Measurements from ENCODE around the gene USP25.

Gene USP25

DNA sequence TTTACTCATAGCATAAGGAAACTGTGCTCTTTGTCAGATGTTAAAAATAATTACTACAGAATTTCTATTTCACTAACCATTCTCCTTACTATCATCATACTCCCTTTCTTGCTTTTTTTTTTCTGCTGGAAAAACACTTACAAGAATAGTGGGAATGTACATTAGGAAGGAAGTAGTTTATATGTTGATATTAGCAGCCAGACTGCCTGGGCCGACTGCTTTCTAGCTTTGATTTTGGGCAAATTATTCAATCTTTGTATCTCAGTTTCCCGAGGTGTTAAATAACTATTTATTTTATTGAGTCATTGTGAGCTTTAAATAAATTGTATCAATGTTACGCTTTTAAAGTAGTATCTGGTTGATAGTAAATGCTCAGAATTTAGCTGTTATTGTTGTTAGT lies 122.4 kb downstream of the USP25 start:
- TF ChIP-seq, protein P1, sequence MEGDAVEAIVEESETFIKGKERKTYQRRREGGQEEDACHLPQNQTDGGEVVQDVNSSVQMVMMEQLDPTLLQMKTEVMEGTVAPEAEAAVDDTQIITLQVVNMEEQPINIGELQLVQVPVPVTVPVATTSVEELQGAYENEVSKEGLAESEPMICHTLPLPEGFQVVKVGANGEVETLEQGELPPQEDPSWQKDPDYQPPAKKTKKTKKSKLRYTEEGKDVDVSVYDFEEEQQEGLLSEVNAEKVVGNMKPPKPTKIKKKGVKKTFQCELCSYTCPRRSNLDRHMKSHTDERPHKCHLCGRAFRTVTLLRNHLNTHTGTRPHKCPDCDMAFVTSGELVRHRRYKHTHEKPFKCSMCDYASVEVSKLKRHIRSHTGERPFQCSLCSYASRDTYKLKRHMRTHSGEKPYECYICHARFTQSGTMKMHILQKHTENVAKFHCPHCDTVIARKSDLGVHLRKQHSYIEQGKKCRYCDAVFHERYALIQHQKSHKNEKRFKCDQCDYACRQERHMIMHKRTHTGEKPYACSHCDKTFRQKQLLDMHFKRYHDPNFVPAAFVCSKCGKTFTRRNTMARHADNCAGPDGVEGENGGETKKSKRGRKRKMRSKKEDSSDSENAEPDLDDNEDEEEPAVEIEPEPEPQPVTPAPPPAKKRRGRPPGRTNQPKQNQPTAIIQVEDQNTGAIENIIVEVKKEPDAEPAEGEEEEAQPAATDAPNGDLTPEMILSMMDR (IDR thresholded peaks at IDR 0.05; ENCODE audit: low read depth, low read length), result no peak
- Histone ChIP-seq H3K27me3 (ENCODE audit: insufficient read depth, low read depth, severe bottlenecking) (no peaks in the 10 kb centered on the region), H3K27ac (no peak overlapping the region), H3K36me3 (no peaks in the 10 kb centered on the region; the same call in 1 of the 2 replicates), H3K9me3 (ENCODE audit: severe bottlenecking) (no peaks in the 10 kb centered on the region), H3K4me3 (ENCODE audit: low read depth, low read length) (no peak overlapping the region)
- no peak for DNase-seq

DNA sequence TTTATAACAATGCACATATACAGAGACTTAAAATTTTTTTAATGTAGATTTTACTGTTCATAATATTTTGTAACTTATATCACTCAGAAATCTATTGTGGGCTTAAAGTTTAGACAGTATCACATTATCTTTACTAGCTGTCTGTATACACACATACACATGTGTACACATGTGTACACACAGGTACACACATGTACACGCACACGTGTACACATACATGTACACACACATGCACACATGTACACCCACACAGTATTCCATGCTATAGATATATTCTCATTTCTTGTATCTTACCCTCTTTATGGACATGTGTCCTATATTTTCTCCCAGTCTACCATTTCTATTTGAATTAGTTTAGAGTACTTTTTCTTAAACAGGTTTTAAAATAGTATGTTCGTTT lies 123.3 kb downstream of the USP25 start:
- Histone ChIP-seq H3K27ac (no peak overlapping the region), H3K4me3 (ENCODE audit: low read depth, low read length) (no peak overlapping the region), H3K27me3 (ENCODE audit: insufficient read depth, low read depth, severe bottlenecking) (no peaks in the 10 kb centered on the region), H3K36me3 (no peaks in the 10 kb centered on the region; the same call in 1 of the 2 replicates), H3K9me3 (ENCODE audit: severe bottlenecking) (no peaks in the 10 kb centered on the region)
- TF ChIP-seq, protein P1 (IDR thresholded peaks at IDR 0.05; ENCODE audit: low read depth, low read length), result no peak
- DNase-seq, result no peak

DNA sequence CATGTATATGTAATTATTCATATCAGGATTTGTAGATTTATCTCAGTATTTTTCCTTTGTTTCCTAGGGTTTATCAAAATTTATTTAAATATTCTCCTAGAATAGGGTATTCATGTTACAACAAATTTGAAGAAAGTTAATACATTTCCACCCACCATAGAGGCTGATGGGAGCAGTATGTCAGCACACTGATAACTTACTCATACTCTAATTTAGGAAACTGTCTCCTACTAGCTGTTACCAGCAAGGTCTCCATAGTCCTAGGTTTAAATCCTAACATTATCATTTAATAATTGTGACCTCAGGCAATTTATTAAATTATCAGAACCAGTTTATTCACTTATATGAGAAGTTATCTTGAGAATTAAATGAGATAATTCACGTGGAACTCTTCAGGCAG lies 127.0 kb downstream of the USP25 start:
- DNase-seq, result no peak
- Histone ChIP-seq H3K4me3 (ENCODE audit: low read depth, low read length) (no peak overlapping the region), H3K9me3 (ENCODE audit: severe bottlenecking) (no peaks in the 10 kb centered on the region), H3K27me3 (ENCODE audit: insufficient read depth, low read depth, severe bottlenecking) (no peaks in the 10 kb centered on the region), H3K36me3 (no peaks in the 10 kb centered on the region), H3K27ac (no peak overlapping the region)
- TF ChIP-seq, protein P1 (IDR thresholded peaks at IDR 0.05; ENCODE audit: low read depth, low read length), result no peak

DNA sequence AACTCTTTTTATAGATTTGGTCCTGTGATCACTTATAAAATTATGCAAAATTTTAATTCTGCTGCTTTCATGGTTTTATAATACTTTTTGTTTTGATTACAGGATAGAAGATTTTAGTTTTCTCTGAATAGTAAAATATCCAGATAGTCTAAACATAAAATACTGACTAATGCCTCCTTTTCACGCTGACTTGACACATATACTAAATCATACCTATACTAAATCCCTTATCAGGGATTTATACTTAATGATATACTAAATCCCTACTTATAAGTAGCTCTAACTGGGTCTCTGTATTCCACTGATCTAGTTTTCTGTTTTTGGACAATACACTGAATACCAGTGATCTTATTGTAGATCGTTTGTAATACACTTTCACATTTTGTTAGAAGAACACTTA lies 128.0 kb downstream of the USP25 start:
- Histone ChIP-seq H3K27me3 (ENCODE audit: insufficient read depth, low read depth, severe bottlenecking) (no peaks in the 10 kb centered on the region), H3K36me3 (no peaks in the 10 kb centered on the region), H3K27ac (no peak overlapping the region), H3K9me3 (ENCODE audit: severe bottlenecking) (no peaks in the 10 kb centered on the region), H3K4me3 (ENCODE audit: low read depth, low read length) (no peak overlapping the region)
- no peak for DNase-seq
- TF ChIP-seq, protein P1 (IDR thresholded peaks at IDR 0.05; ENCODE audit: low read depth, low read length), result no peak

DNA sequence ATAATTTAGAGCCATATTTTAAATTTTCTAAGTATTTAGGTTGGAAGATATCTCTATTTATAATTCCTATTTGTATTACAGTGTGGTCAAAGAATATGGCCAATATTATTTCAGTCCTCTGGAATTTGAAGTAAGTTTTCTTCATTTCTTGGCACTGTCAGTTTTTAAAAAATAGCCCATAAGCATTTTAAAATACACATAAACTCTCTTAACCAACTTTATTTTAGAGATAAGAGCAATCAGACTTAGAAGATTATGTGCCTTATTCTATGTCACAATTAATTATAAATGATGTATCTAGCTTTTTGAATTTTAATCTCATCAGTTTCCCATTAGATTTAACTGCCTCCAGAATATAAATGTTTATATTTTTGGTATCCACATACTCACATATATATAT lies 130.8 kb downstream of the USP25 start:
- no peaks in the 10 kb centered on the region for H3K36me3 ChIP-seq
- H3K4me3 ChIP-seq (ENCODE audit: low read depth, low read length), result no peak overlapping the region
- H3K9me3 ChIP-seq (ENCODE audit: severe bottlenecking), result no peaks in the 10 kb centered on the region
- TF ChIP-seq, protein P1 (IDR thresholded peaks at IDR 0.05; ENCODE audit: low read depth, low read length), result no peak
- H3K27ac ChIP-seq, result no peak overlapping the region
- no peaks in the 10 kb centered on the region for H3K27me3 ChIP-seq (ENCODE audit: insufficient read depth, low read depth, severe bottlenecking)
- DNase-seq, result no peak

DNA sequence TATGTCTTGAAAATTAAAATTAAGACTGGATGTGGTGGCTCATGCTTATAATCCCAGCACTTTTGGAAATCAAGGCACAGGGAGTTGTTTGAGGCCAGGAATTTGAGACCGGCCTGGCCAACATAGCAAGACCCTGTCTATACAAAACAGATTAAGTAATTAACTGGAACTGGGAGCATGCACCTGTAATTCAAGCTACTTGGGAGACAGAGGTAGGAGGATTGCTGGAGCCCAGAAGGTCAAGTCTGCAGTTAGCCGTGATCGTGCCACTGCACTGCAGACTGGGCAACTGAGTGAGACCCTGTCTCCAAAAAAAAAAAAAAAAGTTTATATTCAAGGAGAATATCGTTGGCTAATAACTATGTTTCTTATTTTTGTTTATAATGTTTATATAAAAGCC lies 139.2 kb downstream of the USP25 start:
- TF ChIP-seq, protein P1 (IDR thresholded peaks at IDR 0.05; ENCODE audit: low read depth, low read length), result no peak
- H3K27ac ChIP-seq, result no peak overlapping the region
- no peaks in the 10 kb centered on the region; the same call in 1 of the 2 replicates for H3K36me3 ChIP-seq
- DNase-seq, result no peak
- H3K27me3 ChIP-seq (ENCODE audit: insufficient read depth, low read depth, severe bottlenecking), result no peaks in the 10 kb centered on the region
- H3K9me3 ChIP-seq (ENCODE audit: severe bottlenecking), result no peaks in the 10 kb centered on the region
- no peak overlapping the region for H3K4me3 ChIP-seq (ENCODE audit: low read depth, low read length)

Data from WERI-Rb-1 (cell line).